Measurements from ENCODE around the gene ZNF648.
"Not testable (repeated sequence)": the region's sequence is repeated elsewhere in the genome, so short reads cannot be mapped to it uniquely, and the experiment has no call there.

ZNF648 gene, protein sequence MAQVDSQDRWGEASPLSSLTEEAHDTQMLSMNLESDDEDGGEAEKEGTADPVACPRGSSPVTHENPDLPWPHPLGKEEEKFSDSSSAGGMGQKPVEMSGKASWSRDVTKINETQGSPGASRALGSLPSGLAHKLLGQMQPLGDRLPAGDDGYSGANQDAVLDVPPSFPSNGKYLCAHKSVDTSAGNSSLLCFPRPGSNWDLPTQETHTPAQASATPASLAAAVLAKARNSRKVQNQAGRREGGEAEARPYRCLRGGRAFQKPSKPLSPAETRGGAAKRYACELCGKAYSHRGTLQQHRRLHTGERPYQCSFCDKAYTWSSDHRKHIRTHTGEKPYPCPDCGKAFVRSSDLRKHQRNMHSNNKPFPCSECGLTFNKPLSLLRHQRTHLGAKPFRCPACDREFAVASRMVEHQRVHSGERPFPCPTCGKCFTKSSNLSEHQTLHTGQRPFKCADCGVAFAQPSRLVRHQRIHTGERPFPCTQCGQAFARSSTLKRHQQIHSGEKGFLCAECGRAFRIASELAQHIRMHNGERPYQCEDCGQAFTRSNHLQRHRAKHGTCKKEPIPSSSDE

DNA sequence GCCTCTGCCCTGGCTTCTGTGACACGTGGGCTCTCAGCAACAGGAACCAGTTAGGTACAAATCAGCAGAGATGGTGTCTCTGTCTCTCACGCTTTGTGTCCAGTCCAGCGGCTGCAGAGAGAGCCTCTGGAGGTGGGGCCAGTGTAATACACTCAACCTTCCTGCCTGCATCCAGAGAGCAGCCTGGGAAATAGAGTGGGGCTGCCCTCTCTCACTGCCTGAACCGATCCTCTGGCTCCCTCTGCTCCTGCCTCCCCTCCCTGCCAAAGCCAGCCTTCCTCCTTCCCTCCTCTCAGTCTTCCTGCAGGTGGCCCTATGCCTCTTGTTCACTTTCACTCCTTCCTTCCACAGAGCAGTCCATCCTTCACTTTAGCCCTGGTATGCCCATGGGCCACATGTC, at the start of gene ZNF648:
TSS of gene ZNF648 (minus strand) at position 119 of the 400 bp plus-strand sequence. CDS start 3,702 bp downstream, outside the sequence.
- DNase-seq (ENCODE audit: low read depth) = no peak
- H3K4me3 ChIP-seq (ENCODE audit: low read depth, low read length) = no peak within 1 kb of the TSS

DNA sequence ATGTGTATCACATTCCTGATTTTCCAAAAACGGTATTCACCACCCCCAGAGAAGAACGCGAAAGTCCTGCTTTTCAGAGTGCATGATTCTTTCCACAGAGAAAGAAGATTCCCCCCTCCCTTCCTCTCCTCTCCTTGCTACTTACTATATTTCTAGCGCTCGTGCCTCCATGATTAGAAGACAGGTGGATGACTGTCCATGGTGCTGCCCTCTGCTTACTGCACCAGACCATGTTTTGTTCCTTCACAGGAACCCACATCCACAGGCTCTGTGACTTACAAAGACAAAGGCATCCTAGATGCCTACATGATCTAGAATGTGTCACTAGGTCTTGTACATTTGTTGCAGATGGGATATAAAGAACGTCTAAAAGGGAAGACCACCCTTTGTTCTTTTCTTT, 49.1 kb upstream of the ZNF648 start:
- no peak overlapping the region for H3K4me3 ChIP-seq (ENCODE audit: low read depth, low read length)
- DNase-seq (ENCODE audit: low read depth) = no peak

DNA sequence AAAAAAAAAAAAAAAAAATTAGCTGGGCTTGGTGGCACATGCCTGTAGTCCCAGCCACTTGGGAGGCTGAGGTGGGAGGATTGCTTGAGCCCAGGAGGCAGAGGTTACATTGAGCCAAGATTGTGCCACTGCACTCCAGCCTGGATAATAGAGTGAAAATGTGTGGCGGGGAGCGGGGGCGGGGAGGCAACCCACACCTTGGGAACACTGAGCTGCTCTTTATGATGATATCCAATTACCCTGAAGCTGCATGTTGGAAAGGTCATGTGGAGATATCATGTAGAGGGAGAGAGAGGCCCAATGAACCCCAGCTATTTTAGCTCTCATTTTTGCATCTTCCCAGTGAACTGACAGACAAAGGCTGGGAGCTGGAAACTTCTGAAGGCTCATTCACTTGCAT, 48.3 kb upstream of the ZNF648 start:
- H3K4me3 ChIP-seq (ENCODE audit: low read depth, low read length) = no peak overlapping the region
- DNase-seq (ENCODE audit: low read depth) = no peak

DNA sequence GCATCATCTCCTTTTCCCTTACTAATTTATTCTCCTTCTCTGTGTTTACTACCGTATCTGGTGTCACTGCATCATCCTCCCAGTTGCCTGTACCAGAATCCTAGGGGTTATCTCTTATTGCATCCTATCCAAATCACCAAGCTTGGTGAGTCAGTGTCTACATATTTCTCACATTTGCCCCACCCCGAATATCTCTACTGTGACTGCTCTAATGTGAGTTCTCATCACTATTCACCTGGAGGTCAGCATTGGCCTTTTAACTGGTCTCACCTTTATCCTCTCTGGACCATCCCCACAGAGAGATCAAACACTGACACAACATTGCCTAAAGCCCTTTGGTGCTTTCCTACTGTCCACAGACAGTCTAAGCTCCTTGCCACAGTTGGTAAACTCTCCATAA, 45.7 kb upstream of the ZNF648 start:
- no peak overlapping the region for H3K4me3 ChIP-seq (ENCODE audit: low read depth, low read length)
- DNase-seq (ENCODE audit: low read depth) = no peak

DNA sequence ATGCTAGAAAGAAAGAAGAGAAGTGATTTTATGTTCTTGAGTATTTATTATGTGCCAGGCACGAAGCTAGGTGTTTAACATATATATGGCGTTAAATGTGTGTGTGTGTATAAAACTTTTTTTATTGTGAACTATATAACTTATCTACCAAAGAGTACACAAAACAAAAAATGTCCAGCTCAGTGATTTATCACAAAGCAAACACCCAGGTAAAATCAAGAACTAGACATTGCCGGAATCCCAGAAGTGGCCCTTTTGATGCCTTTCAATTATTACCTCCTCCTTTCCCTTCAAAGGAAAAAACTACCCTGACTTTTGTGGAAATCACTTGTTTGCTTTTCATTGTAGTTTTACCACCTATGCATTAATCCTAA, 40.5 kb upstream of the ZNF648 start:
- no peak for DNase-seq (ENCODE audit: low read depth)
- no peak overlapping the region for H3K4me3 ChIP-seq (ENCODE audit: low read depth, low read length)

DNA sequence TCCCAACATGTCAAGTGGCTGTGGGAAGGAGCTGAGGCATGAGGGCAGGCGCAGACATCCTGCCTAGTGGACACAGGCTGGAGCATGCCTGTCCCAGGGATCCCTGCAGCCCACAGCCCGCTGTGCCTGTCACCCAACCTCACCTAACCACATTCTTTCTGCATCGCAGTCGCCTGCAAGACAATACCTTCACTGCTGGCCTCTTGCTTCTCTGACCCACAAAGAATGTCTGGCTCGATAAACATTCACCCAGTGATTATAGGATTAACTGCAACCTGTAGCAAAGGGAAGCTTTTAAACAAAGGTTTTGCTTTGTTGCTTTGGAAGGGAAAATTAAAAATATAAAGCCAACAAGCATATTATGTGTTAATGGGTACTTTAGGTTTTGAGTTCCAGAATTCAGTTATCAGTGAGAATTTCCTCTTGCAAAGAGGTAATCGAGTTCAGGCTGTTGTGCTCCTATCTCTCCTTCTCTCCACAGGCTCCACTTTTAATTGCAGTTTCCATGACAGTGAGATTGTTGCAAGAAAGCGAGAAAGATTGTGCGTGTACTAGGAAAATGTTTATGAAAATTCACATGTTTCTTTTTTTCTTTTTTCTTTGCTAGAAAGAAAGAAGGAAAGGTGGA, 40.0 kb upstream of the ZNF648 start:
- H3K4me3 ChIP-seq (ENCODE audit: low read depth, low read length) = no peak overlapping the region
- DNase-seq (ENCODE audit: low read depth) = no peak

DNA sequence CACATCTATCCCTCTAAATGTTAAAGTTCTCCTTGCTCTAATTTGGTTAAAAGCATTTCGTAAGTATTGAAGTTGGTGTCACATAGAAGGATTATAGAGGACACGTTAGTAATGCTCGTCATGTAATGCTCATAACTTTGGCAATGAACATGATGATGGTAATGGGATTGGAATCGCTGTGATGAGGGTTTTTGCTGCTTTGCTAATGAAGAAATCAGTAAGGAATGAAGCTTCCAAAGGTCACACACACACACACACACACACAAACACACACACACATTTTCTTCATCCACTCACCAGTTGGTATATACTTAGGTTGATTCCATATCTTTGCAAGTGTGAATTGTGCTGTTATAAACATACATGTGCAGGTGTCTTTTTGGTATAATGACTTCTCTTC, 36.8 kb upstream of the ZNF648 start:
- no peak for DNase-seq (ENCODE audit: low read depth)

DNA sequence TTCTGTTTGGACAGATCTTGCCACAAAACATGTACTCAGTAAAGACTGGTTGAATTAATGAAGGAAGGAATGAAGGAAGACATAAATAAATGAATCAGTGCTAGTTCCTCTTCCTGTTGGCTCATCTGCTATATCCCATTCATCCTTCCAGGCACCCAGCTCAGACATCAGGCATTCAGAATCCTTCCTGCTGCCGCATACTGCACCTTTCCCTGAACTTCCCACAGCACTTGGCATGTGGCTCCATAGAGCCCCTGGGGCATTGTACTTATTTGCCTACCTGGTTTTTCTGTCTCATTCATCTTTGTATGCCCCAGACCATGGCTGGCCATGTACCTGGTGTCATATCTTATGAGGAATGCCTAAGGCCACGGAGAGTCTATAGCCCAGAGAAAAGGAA, 34.4 kb upstream of the ZNF648 start:
- no peak overlapping the region for H3K4me3 ChIP-seq (ENCODE audit: low read depth, low read length)
- DNase-seq (ENCODE audit: low read depth) = no peak

More for the DNA sequence above, 36.8 kb upstream of the ZNF648 start:
- no peak overlapping the region for H3K4me3 ChIP-seq (ENCODE audit: low read depth, low read length)

DNA sequence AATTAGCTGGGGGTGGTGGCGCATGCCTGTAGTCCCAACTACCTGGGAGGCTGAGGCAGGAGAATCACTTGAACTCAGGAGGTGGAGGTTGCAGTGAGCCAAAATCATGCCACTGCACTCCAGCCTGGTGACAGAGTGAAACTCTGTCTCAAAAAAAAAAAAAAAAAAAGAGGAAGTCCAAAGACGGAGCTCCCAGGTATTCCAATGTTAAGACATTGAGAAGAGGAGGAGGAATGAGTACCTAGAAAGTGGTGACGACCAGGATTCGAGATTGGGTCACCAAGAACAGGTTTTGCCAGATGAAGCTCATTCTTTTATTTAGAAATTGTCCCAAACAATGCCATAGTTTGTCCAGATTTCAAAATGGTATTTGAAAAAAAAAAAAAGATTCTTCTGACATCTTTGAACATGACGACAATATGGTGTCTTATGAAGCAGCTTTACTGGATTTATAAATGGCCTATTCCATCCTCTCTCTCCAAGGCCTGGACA, 33.0 kb upstream of the ZNF648 start:
- not testable (repeated sequence) for H3K4me3 ChIP-seq (ENCODE audit: low read depth, low read length); DNase-seq (ENCODE audit: low read depth)

DNA sequence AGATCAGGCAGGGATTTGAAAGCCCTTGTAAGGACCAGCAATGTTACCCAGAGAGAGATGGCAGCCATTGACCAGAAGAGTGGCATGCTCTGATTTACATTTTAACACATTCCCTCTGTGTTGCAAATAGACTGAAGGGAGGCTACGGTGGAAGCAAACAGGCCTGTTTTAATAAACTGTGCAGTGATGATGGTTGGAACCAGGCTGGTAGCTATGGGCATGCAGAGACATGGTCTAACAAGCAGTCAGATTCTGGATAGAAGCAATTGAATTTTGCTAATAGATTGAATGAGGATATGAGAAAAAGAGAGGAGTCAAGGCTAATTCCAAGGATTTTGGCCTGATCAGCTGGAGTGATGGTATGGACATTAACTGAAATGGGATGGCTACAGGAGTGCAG, 32.3 kb upstream of the ZNF648 start:
- no peak for DNase-seq (ENCODE audit: low read depth)
- no peak overlapping the region for H3K4me3 ChIP-seq (ENCODE audit: low read depth, low read length)

DNA sequence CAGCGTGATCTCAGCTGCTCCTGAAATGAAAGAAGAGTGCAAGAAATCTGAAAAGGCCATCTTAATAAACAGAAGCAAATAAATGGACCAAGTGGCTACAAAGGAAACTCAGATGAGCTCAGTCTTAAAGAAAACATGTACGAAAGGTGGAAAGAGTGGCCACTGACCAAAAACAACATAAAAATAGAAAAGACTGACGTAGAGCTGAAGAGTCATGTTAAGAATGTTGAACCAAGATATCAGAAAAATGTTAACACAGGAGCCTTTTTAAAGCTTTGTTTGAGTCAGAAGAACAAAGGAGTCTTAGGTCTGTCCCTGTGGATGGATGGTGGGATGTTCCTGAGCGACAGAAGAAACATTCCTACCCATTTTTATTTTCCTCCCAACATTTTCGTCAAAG, 30.8 kb upstream of the ZNF648 start:
- DNase-seq (ENCODE audit: low read depth) = no peak
- H3K4me3 ChIP-seq (ENCODE audit: low read depth, low read length) = no peak overlapping the region

DNA sequence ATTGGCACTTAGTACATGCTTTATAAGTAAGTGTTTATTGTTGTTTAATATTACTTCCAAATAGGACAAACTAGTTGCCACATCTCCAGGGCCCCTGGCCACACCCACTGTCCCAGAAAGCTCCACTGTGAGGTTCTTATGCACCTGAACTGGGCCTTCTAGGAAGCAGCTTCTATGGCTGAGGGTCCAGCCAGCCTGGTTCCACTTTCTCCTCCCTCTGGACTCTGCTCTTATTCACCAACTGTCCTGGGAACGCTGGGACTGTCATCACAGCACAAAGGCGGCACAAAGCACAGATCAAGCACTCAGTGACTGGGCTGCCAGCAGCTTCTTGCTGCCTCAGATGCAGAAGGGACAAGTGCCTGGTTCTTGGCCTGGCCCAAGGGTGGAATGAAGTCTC, 29.6 kb upstream of the ZNF648 start:
- DNase-seq (ENCODE audit: low read depth) = no peak
- no peak overlapping the region for H3K4me3 ChIP-seq (ENCODE audit: low read depth, low read length)

DNA sequence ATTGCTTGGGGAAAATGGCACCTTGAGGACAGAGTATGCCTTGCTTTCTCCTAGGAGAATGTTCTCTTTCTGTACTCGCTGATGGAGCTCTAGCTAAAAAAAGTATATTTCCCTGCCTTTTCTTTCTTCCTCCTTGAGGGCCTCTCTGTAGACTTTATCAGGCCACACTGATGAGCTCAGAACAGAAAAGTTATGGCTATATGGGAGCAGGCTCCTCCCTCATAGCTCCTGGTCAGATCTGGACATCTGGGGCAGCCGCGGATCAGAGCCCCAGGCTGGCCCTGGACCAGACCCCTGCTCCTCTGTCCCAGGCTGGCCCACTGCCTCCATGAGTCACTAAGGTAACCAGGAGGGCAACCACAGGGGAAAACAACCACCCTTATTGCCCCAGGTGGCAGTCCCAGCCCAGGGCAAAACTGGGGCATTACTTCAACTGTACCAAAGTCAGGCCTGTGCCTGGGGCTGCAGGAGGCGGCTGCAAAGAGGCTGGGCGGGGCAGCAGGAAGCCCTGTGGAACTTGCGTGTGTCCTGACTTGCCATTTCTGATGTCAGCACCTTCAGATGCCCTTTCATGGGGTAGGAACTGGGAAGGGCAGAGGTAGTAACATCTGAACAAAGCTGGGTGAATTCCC, 26.3 kb upstream of the ZNF648 start:
- DNase-seq (ENCODE audit: low read depth) = no peak
- H3K4me3 ChIP-seq (ENCODE audit: low read depth, low read length) = no peak overlapping the region

DNA sequence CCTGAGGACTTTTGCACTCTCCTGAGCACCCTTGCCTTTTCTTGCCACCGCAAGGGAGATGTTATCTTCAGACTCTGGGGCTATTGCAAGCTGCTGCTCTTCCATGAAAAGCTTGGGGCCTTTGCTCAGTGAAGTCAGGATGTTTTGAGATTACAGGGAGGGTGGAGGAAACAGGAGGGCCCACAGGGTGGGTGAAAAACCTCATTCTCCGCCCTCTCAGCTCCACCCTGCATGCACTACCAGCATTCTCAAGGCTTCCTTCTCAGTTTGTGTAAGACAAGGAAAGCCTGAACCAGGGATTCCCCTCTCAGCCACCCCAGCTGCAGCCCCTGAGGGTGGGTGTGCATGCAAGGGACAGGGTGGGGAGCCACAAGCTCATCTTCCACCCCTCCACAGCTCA, 25.8 kb upstream of the ZNF648 start:
- no peak for DNase-seq (ENCODE audit: low read depth)
- no peak overlapping the region for H3K4me3 ChIP-seq (ENCODE audit: low read depth, low read length)

DNA sequence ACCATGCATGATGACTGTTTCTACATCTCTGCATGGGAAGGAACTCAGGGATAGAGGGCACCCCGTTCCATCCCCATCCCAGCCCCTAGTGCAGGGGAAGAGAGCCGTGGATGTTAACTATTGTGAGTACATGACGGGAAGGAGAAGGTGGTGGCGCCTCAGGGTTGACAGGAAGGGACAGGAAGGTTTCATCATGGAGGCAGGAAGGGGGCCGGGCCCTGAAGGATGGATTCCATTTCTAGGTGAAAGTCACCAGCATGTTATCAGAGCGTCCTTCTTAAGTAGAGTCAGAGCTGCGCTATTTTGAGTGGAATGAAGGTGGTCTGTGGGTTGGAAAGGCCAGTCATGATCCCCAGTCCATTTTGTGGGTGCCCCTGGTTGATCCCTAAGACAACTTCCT, 25.1 kb upstream of the ZNF648 start:
- no peak overlapping the region for H3K4me3 ChIP-seq (ENCODE audit: low read depth, low read length)
- DNase-seq (ENCODE audit: low read depth) = no peak

DNA sequence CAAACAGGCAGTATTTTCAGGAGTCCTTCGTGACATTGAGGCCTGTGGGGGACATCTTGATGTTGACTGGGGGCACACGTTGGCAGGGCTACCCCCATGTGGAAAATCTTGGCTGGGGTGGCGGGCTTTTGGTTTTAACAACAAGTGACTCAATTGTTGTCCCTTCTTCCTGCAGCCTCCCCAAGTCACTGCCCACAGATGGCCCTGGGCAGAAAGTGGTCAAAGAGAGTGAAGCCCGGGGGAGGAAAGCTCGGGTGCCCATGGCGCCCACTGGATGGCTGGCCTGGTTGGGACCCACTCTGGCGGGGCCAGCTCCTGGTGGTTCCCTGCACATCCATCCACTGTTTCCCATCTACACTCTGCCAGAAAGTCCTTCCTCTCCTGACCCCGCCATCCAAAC, 24.6 kb upstream of the ZNF648 start:
- H3K4me3 ChIP-seq (ENCODE audit: low read depth, low read length) = no peak overlapping the region
- DNase-seq (ENCODE audit: low read depth) = no peak

DNA sequence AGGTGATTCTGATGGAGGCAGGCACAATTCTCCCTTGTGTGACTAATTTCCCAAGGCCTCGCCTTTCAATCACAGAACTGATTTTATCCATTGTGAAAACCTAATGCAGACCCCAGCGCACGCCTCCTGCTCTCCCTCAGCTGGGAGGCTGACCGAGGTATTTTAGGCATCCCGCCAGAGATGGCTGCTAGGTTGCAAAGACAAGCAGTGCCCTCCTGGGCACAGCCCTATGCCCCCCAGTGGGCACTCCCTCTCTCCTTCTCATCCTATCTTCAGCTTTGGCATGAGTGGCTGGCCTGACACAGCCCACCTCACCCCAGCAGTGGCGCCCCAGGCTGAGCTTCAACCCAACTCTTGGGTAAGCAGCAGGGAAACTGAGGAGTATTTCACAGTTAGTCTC, 24.2 kb upstream of the ZNF648 start:
- DNase-seq (ENCODE audit: low read depth) = no peak
- no peak overlapping the region for H3K4me3 ChIP-seq (ENCODE audit: low read depth, low read length)

DNA sequence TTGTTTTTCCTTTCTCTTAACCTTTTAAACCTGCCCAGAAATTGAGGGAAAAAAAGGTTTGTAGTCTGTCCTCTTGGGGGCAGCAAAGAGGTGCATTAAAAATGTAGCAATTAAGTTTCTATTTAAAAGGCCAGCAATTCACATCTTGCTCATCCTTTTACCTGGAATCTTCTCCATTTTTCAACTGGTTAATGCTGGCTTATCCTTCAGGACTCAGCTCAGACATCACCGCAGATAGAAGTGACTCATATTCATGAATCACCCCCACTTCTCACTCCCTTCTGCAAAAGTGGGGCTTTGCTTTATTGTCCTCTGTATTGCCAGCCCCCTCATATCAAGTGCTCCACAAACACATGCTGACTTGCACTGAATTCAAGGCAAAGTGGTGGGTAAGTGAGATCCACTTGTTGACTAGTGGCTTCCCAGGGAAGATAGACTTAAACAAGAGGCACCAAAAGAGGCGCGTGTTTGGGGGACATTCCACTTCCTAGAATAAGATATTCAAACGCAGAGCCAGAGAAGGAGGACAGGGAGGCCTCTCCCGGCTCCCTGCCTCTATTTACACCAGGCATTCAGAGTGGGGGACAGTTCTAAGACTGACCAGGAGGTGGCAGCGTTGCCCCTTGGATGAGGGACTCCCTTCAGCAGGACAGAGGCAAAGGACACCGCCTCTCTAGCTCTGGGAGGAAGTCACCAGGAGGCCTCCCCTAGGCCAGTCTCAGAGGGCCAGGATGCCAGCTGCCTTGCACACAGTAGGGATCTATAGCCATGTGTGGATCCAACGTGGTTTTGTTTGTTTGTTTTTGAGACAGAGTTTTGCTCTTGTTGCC, 23.2 kb upstream of the ZNF648 start:
- no peak overlapping the region for H3K4me3 ChIP-seq (ENCODE audit: low read depth, low read length)
- peak; percentile 18 for DNase-seq (ENCODE audit: low read depth)

DNA sequence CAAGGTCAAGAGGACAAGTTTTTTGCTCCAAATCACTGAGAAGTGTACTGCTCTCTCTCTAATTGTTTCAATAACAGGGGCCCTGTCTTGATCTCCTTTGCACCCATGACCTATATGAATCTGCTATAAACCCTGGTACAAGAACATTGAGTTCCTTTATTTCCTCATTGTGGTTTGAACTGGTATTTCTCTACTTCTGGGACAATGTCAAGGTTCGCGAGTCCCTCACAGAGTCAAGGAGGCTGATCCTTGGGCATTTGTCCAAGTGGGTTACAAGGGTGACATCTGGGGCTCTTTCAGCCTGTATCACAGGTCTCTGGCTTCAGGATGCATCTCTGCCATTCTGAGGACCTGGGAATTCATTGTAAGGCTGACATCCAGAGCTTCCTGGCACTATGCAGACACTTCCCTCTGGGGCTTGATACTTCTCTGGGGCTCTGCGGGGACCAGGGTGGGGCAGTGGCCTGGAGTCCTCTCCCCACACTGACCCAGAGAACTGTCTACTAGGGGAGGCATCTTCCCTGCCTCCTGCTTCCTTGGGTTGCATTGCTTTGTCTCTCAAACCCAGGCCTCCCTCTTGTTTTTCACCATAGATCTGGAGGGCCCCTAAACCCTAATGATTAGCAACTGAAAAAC, 22.5 kb upstream of the ZNF648 start:
- no peak overlapping the region for H3K4me3 ChIP-seq (ENCODE audit: low read depth, low read length)
- DNase-seq (ENCODE audit: low read depth) = no peak

Data from skeletal muscle cell (primary cell).